ENCODE results near the gene RHOXF2B.
A peak's percentile ranks its signal among the peaks of the same experiment; 100 is the strongest.
"Not testable (repeated sequence)": the region's sequence is repeated elsewhere in the genome, so short reads cannot be mapped to it uniquely, and the experiment has no call there.

The RHOXF2B gene

DNA sequence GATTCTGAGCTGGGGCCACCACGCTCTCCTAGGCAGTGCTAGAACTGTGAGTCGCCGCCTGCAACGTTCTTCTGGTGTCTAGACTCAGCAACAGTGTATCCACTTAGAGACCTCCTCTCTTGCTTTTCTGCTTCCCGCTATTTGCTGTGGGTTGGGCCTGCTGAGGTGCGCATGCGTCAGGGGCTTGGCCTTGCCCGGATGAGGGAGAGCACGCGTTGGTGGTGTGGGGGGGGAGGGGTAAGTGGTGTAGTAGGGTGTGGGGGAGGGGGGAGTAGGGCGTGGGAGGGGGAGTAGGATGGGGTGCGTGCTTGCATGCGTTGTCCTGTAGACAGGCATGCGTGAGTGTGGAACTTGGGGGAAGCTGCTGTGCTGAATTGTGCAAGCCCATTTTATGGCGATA is at the start of gene RHOXF2B:
TSS of gene RHOXF2B (minus strand) at position 101 of the 400 bp plus-strand sequence. CDS start 138 bp downstream, outside the sequence.
- DNase-seq: not testable (repeated sequence)

- DNase-seq: no peak
Observed at GRCh38 chrX:120125444-120125843, 48.0 kb upstream of the RHOXF2B start.

- no peak for DNase-seq
Observed at GRCh38 chrX:120120223-120120622, 42.7 kb upstream of the RHOXF2B start.

- DNase-seq: no peak
Observed at GRCh38 chrX:120115438-120115963, 38.0 kb upstream of the RHOXF2B start, which contains the start of gene RHOXF1. Gene RHOXF1, minus strand, starts transcription at chrX:120115913. Its CDS starts 51 bp downstream, at chrX:120115862.

- no peak for DNase-seq
Observed at GRCh38 chrX:120111611-120112010, 34.1 kb upstream of the RHOXF2B start.

DNA sequence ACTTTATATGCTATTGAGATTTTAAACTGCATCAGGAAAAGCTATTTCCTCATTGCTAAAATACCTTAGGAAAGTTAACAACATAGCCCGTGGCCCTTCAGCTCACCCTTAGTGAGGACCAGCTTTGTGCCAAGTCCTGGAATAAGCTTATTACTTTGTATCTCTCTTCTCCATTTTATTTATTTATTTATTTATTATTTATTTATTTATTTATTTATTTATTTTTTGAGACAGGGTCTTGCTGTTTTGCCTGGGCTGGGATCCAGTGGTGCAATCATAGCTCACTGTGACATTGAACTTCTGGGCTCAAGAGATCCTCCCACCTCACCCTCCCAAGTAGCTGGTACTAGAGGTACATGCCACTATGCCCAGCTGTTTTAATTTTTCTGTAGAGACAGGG is 31.9 kb upstream of the RHOXF2B start:
- no peak for DNase-seq

DNA sequence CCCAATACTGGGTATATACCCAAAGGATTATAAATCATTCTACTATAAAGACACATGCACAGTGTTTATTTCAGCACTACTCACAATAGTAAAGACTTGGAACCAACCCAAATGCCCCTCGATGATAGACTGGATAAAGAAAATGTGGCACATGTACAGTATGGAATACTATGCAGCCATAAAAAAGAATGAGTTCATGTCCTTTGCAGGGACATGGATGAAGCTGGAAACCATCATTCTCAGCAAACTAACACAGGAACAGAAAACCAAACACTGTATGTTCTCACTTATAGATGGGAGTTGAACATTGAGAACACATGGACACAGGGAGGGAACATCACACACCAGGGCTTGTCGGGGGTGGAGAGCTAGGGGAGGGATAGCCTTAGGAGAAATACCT is 27.2 kb upstream of the RHOXF2B start:
- not testable (repeated sequence) for DNase-seq

GRCh38 chrX:120101057-120101456 is 23.6 kb upstream of the RHOXF2B start:
- DNase-seq: not testable (repeated sequence)

DNA sequence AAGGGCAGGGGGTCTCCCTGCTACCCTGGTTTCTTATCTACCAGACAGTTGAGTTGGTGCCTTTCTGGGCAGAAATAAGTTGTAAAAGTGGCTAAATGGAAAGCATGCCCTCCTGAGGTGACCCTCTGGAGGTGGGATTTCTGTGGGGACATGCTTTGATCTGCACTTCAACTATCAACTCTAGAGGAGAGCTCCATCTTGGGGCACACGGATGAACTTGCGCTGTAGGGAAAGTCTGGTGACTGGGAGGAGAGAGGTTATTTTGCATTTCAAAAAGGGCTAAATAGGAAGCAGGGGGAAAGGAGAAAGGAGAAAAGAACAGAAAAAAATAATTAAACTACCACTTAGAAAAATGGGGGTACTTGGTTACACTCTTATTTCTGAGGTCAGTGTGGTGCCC is 12.7 kb upstream of the RHOXF2B start:
- no peak for DNase-seq

GRCh38 chrX:120087289-120088017 is 10.0 kb upstream of the RHOXF2B start:
- no peak for DNase-seq

- DNase-seq: not testable (repeated sequence)
Observed at GRCh38 chrX:120085553-120086185, 8.2 kb upstream of the RHOXF2B start.

DNA sequence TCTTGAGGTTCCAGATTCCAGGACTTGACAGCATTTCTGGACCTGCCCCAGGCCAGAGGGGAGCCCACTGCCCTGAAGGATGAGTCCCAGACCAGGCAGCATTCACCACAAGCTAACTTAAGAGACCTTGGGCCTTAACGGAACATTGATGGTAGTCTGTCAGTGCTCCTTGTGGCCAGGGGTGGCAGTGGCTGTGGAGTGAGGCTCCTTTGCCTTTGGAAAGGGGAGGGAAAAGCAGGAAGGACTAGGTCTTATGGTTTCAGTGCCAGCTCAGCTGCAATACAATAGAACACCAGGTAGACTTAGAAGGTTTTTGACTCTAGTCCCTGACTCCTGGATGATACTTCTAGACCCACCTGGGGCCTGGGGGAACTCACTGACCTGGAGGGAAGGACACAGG is 11.3 kb downstream of the RHOXF2B start:
- not testable (repeated sequence) for DNase-seq

GRCh38 chrX:120042712-120043111 is 34.8 kb downstream of the RHOXF2B start:
- DNase-seq: not testable (repeated sequence)

DNA sequence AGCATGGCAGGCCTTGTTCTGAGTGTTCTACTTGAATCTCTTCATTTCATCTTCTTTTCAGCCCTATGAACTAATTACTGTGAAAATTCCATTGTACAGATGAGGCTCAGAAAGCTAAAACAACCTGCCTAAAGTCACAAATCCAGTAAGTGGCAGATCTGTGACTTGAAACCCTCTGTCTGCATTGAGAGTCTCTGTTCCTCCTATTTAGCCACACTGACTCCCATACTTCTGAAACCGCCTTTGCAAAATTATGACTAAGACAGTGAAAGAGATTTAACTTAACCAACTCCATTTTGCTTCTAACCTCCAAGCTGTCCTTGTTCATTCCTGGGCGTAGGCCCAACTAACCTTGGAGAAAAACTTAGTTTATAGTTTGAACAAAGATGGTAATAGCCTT is 35.2 kb downstream of the RHOXF2B start:
- not testable (repeated sequence) for DNase-seq

GRCh38 chrX:120040176-120040575 is 37.3 kb downstream of the RHOXF2B start:
- not testable (repeated sequence) for DNase-seq

- not testable (repeated sequence) for DNase-seq
Observed at GRCh38 chrX:120039087-120039733, 38.3 kb downstream of the RHOXF2B start.

DNA sequence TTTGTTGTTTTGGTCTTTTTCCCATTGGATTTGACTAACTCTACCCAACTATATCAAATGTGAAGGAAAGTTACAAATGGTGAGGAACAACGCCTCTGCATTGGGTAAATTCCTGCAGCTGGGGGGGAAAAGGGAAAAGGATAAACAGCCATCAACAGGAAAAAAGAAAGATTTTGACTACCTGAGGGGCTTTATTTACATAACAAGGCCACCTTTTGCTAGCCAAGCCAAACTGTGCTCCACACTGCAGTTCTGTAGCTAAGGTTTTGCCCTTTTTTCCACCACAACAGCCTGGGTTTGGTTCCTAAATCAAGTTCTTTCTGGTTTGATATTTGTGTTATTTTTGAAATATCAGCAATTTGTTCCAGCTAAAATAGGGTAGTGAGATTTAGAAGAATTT is 40.8 kb downstream of the RHOXF2B start:
- no peak for DNase-seq

DNA sequence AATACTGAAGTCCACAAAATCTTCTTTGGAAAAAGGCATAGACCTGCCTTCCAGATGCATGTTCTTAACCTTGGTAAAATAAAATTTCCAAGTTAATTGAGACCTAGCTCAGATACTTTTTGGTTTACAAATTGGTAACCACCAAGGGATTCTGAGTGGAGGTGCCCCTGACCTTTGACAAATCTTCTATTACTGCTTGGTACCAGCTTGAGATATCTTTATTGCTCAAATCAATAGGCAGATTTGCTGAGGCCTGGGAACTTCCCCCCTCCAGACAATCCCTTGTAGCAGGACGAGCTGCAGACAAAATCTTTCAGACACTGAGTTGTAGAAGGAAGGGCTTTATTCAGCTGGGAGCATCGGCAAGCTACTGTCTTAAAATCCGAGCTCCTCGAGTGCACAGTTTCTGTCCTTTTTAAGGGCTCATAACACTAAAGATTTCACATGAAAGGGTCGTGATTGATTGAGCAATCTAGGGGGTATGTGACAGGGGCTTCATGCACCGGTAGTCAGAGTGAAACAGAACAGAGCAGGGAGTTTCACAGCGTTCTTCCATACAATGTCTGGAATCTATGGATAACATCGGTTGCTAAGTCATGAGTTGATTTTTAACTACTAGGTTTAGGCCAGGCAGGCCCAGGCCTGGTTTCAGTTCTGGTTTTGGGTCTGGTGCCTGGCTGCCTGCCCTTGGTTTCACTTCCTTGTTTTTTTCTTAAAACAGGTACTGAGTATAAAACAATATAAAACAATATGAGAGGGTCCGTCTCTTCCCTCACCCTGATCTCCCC is 41.8 kb downstream of the RHOXF2B start:
- peak; percentile 9 for DNase-seq

- no peak for DNase-seq
Observed at GRCh38 chrX:120029354-120029753, 48.1 kb downstream of the RHOXF2B start.

DNA sequence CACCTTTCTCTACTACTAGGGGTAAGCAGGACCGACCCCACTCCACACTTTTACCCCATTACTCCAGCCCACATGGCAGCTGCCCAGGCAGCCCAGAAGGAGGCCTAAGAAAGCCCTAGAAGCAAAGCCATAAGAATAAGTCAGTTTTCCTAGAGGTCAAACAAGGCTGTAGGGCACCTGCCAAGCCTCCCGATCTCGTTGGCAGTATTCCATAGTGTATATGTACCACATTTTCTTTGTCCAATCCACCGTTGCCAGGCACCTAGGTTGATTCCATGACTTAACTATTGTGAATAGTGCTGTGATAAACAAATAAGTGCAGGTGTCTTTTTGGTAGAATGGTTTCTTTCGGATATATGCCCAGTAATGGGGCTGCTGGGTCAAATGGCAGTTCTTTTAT is 54.2 kb downstream of the RHOXF2B start:
- no peak for DNase-seq

GRCh38 chrX:120022763-120023162 is 54.7 kb downstream of the RHOXF2B start:
- no peak for DNase-seq
